ENCODE measurements around the gene OR56A4.

GRCh38 chr11:5989203-5989602, 17.5 kb downstream of the OR56A4 start:
- TF ChIP-seq HOXA7 (CRISPR knock-in tag; IDR thresholded peaks at IDR 0.05) (no peak), CTCF (IDR thresholded peaks at IDR 0.05) (no peak), POLR2A (IDR thresholded peaks at IDR 0.05; ENCODE audit: low read length) (no peak)

All from A549 (cell line).